Epithelial cell of proximal tubule (primary cell): ENCODE results near the gene SEC24C. TPM values are rescaled to one million over a fixed set of nuclear protein-coding genes. Genes with fewer than 3 reads are reported as not detected.
"Not testable (repeated sequence)": the region's sequence is repeated elsewhere in the genome, so short reads cannot be mapped to it uniquely, and the experiment has no call there.

Experiments used
- DNase-seq: peaks from one replicate; pipeline ENCODE4 v3.0.0-alpha.2; 2011; ENCODE audit warnings: low read depth
- H3K4me3 ChIP-seq: 2 replicates; pipeline ENCODE4 v1.5.1; 2011; ENCODE audit warnings: low read depth, mild to moderate bottlenecking, low read length
- CTCF ChIP-seq: conservative IDR thresholded peaks from 2 replicates; pipeline ENCODE4 v1.5.1; 2012; ENCODE audit warnings: low read depth, mild to moderate bottlenecking, low read length
- total RNA-seq: library from RNA; depleted of rRNA; stranded (reverse); fragments of >200 nt; gene quantifications from 2 replicates; pipeline ENCODE4 v1.2.3, GENCODE V29; 2015

SEC24C gene
- total RNA-seq, 1 donor from 2014 or later, result 54.3 TPM

GRCh38 chr10:73716251-73716650 lies 27.9 kb upstream of the SEC24C start:
- no peak for TF ChIP-seq CTCF
- DNase-seq, result no peak
- no peak overlapping the region for H3K4me3 ChIP-seq

GRCh38 chr10:73717556-73717955 lies 26.6 kb upstream of the SEC24C start:
- H3K4me3 ChIP-seq, result no peak overlapping the region
- no peak for DNase-seq
- no peak for TF ChIP-seq CTCF

- H3K4me3 ChIP-seq, DNase-seq: not testable (repeated sequence)
Observed at GRCh38 chr10:73720561-73720960, 23.6 kb upstream of the SEC24C start.

GRCh38 chr10:73723516-73723915 lies 20.7 kb upstream of the SEC24C start:
- no peak overlapping the region for H3K4me3 ChIP-seq
- no peak for DNase-seq
- no peak for TF ChIP-seq CTCF

GRCh38 chr10:73729781-73730152 lies 14.4 kb upstream of the SEC24C start:
- peak overlapping the region; percentile 99 for H3K4me3 ChIP-seq
- DNase-seq, result not testable (repeated sequence)

- TF ChIP-seq CTCF, result no peak
- peak overlapping the region; percentile 99 for H3K4me3 ChIP-seq
- DNase-seq, result peak; percentile 59
Observed at GRCh38 chr10:73730153-73730906, 13.8 kb upstream of the SEC24C start.

GRCh38 chr10:73731588-73732375 lies 12.4 kb upstream of the SEC24C start:
- peak overlapping the region; percentile 99 for H3K4me3 ChIP-seq
- no peak for DNase-seq
- no peak for TF ChIP-seq CTCF

- H3K4me3 ChIP-seq, result no peak overlapping the region
- TF ChIP-seq CTCF, result no peak
- DNase-seq, result no peak
Observed at GRCh38 chr10:73732426-73732825, 11.7 kb upstream of the SEC24C start.
